WERI-Rb-1 (cell line): Measurements from ENCODE around the gene GCH1.

Source experiments
- DNase-seq: peaks from one replicate; pipeline ENCODE4 v3.0.0-alpha.2; 2020
- H3K27ac ChIP-seq: fragments of 250-450 bp; sonication (Bioruptor Pico); 2 replicates; pipeline ENCODE4 v1.5.1; 2020; ENCODE audit warnings: mild to moderate bottlenecking, moderate library complexity
- H3K27me3 ChIP-seq: fragments of 250-450 bp; sonication (Bioruptor Pico); 2 replicates; pipeline ENCODE4 v1.5.1; 2021; ENCODE audit warnings: mild to moderate bottlenecking, low read depth, moderate library complexity; ENCODE audit not compliant: insufficient read depth, severe bottlenecking
- H3K36me3 ChIP-seq: fragments of 250-450 bp; sonication (Bioruptor Pico); 2 replicates; pipeline ENCODE4 v1.5.1; 2020; ENCODE audit warnings: mild to moderate bottlenecking, moderate library complexity
- H3K4me3 ChIP-seq: 2 replicates; pipeline ENCODE4 v1.5.1; 2011; ENCODE audit warnings: low read depth, mild to moderate bottlenecking, control low read depth, low read length
- H3K9me3 ChIP-seq: fragments of 250-450 bp; sonication (Bioruptor Pico); 2 replicates; pipeline ENCODE4 v1.5.1; 2021; ENCODE audit warnings: mild to moderate bottlenecking, moderate library complexity; ENCODE audit not compliant: severe bottlenecking
- TF ChIP-seq, protein P1 (sequence below): IDR thresholded peaks from 2 replicates; pipeline ENCODE4 v1.5.1; 2011; ENCODE audit warnings: low read depth, mild to moderate bottlenecking, control low read depth, inconsistent platforms, low read length

The GCH1 gene

DNA sequence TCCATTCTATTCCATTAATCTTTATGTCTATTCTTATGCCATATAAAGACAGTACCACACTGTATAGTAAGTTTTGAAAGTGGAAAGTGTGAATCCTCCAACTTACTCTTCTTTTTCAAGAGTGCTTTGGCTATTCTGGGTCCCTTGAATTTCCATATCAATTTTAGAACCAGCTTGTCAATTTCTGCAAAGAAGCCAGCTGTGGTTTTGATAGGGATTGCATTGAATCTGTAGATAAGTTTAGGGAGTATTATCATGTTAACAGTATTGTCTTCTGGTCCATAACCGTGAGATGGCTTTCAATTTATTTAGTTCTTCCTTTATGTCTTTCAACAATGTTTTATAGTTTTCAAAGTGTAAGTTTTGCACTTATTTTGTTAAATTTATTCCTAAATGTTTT, 34.2 kb upstream of the GCH1 start:
- H3K4me3 ChIP-seq: no peak overlapping the region
- no peak for DNase-seq
- no peaks in the 10 kb centered on the region for H3K27me3 ChIP-seq
- TF ChIP-seq, protein P1, sequence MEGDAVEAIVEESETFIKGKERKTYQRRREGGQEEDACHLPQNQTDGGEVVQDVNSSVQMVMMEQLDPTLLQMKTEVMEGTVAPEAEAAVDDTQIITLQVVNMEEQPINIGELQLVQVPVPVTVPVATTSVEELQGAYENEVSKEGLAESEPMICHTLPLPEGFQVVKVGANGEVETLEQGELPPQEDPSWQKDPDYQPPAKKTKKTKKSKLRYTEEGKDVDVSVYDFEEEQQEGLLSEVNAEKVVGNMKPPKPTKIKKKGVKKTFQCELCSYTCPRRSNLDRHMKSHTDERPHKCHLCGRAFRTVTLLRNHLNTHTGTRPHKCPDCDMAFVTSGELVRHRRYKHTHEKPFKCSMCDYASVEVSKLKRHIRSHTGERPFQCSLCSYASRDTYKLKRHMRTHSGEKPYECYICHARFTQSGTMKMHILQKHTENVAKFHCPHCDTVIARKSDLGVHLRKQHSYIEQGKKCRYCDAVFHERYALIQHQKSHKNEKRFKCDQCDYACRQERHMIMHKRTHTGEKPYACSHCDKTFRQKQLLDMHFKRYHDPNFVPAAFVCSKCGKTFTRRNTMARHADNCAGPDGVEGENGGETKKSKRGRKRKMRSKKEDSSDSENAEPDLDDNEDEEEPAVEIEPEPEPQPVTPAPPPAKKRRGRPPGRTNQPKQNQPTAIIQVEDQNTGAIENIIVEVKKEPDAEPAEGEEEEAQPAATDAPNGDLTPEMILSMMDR: no peak
- H3K36me3 ChIP-seq: peaks cover 14% of the 10 kb centered on the region
- H3K27ac ChIP-seq: no peak overlapping the region
- no peaks in the 10 kb centered on the region for H3K9me3 ChIP-seq

- no peaks in the 10 kb centered on the region for H3K27me3 ChIP-seq
- H3K9me3 ChIP-seq: no peaks in the 10 kb centered on the region
- TF ChIP-seq, protein P1: no peak
- no peak overlapping the region for H3K4me3 ChIP-seq
- DNase-seq: no peak
- no peak overlapping the region for H3K27ac ChIP-seq
- peaks cover 14% of the 10 kb centered on the region for H3K36me3 ChIP-seq
Measured at GRCh38 chr14:54935958-54936357, 33.3 kb upstream of the GCH1 start.

DNA sequence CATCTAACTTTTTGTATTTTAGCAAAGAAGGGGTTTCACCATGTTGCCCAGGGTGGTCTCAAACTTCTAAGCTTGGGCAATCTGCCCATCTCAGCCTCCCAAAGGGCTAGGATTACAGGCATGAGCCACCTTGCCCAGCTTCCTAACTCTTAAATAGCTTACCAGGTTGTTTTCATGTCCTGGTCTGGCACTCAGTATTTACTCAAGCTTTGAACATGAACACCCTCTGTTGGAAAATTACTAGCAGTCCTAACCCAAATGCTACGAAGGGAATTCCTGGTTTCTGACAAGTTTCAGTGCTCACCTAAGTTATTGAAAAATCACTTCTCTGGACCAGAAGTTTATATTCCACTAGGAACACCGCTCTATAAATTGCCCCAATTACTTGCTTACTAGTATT, 32.5 kb upstream of the GCH1 start:
- no peak overlapping the region for H3K27ac ChIP-seq

GRCh38 chr14:54933006-54933405, 30.4 kb upstream of the GCH1 start:
- TF ChIP-seq, protein P1: no peak
- no peak for DNase-seq
- no peak overlapping the region for H3K4me3 ChIP-seq
- H3K27me3 ChIP-seq: no peaks in the 10 kb centered on the region
- H3K36me3 ChIP-seq: peaks cover under 1% of the 10 kb centered on the region; the same call in 1 of the 2 replicates
- no peaks in the 10 kb centered on the region for H3K9me3 ChIP-seq
- H3K27ac ChIP-seq: no peak overlapping the region

More for the DNA sequence above, 32.5 kb upstream of the GCH1 start:
- Histone ChIP-seq H3K36me3 (peaks cover 8% of the 10 kb centered on the region), H3K9me3 (no peaks in the 10 kb centered on the region), H3K27me3 (no peaks in the 10 kb centered on the region), H3K4me3 (no peak overlapping the region)
- DNase-seq: no peak
- TF ChIP-seq, protein P1: no peak

- no peak for DNase-seq
- TF ChIP-seq, protein P1: no peak
- no peaks in the 10 kb centered on the region for H3K36me3 ChIP-seq
- H3K4me3 ChIP-seq: no peak overlapping the region
- H3K27me3 ChIP-seq: no peaks in the 10 kb centered on the region
- no peak overlapping the region for H3K27ac ChIP-seq
- no peaks in the 10 kb centered on the region for H3K9me3 ChIP-seq
Measured at GRCh38 chr14:54931598-54932340, 29.1 kb upstream of the GCH1 start.

- Histone ChIP-seq H3K9me3 (no peaks in the 10 kb centered on the region), H3K4me3 (no peak overlapping the region), H3K27me3 (no peaks in the 10 kb centered on the region), H3K36me3 (no peaks in the 10 kb centered on the region), H3K27ac (no peak overlapping the region)
- DNase-seq: no peak
- TF ChIP-seq, protein P1: no peak
Measured at GRCh38 chr14:54931101-54931500, 28.5 kb upstream of the GCH1 start.
